Measurements from ENCODE around the gene ULK1.
"Not testable (repeated sequence)": the region's sequence is repeated elsewhere in the genome, so short reads cannot be mapped to it uniquely, and the experiment has no call there.

ULK1 gene

GRCh38 chr12:131882804-131883520 lies 11.5 kb upstream of the ULK1 start:
- TF ChIP-seq, protein P1, sequence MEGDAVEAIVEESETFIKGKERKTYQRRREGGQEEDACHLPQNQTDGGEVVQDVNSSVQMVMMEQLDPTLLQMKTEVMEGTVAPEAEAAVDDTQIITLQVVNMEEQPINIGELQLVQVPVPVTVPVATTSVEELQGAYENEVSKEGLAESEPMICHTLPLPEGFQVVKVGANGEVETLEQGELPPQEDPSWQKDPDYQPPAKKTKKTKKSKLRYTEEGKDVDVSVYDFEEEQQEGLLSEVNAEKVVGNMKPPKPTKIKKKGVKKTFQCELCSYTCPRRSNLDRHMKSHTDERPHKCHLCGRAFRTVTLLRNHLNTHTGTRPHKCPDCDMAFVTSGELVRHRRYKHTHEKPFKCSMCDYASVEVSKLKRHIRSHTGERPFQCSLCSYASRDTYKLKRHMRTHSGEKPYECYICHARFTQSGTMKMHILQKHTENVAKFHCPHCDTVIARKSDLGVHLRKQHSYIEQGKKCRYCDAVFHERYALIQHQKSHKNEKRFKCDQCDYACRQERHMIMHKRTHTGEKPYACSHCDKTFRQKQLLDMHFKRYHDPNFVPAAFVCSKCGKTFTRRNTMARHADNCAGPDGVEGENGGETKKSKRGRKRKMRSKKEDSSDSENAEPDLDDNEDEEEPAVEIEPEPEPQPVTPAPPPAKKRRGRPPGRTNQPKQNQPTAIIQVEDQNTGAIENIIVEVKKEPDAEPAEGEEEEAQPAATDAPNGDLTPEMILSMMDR (IDR thresholded peaks at IDR 0.05; ENCODE audit: insufficient read depth, low read depth, low read length, missing control alignments), result peak; percentile 6
- no peak for DNase-seq (ENCODE audit: low read depth)
- no peak overlapping the region for H3K4me3 ChIP-seq (ENCODE audit: low read length)

GRCh38 chr12:131883521-131883900 lies 10.9 kb upstream of the ULK1 start:
- TF ChIP-seq, protein P1 (IDR thresholded peaks at IDR 0.05; ENCODE audit: insufficient read depth, low read depth, low read length, missing control alignments), result no peak
- H3K4me3 ChIP-seq (ENCODE audit: low read length), result no peak overlapping the region
- no peak for DNase-seq (ENCODE audit: low read depth)

- not testable (repeated sequence) for H3K4me3 ChIP-seq (ENCODE audit: low read length)
- peak; percentile 62 for DNase-seq (ENCODE audit: low read depth)
Measured at GRCh38 chr12:131885076-131885475, 9.3 kb upstream of the ULK1 start.

GRCh38 chr12:131885543-131886057 lies 8.8 kb upstream of the ULK1 start:
- H3K4me3 ChIP-seq (ENCODE audit: low read length), result no peak overlapping the region
- DNase-seq (ENCODE audit: low read depth), result no peak
- TF ChIP-seq, protein P1 (IDR thresholded peaks at IDR 0.05; ENCODE audit: insufficient read depth, low read depth, low read length, missing control alignments), result no peak

DNA sequence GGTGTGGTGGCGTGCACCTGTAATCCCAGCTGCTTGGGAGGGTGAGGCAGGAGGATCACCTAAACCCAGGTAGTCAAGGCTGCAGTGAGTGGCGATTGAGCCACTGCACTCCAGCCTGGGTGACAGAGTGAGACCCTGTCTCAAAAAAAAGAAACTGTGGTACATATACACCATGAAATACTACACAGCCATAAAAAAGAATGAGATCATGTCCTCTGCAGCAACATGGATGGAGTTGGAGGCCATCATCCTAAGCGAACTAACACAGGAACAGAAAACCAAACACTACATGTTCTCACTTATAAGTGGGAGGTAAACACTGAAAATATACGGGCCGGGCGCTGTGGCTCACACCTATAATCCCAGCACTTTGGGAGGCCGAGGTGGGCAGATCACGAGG lies 2.7 kb upstream of the ULK1 start:
- H3K4me3 ChIP-seq (ENCODE audit: low read length); DNase-seq (ENCODE audit: low read depth): not testable (repeated sequence)

DNA sequence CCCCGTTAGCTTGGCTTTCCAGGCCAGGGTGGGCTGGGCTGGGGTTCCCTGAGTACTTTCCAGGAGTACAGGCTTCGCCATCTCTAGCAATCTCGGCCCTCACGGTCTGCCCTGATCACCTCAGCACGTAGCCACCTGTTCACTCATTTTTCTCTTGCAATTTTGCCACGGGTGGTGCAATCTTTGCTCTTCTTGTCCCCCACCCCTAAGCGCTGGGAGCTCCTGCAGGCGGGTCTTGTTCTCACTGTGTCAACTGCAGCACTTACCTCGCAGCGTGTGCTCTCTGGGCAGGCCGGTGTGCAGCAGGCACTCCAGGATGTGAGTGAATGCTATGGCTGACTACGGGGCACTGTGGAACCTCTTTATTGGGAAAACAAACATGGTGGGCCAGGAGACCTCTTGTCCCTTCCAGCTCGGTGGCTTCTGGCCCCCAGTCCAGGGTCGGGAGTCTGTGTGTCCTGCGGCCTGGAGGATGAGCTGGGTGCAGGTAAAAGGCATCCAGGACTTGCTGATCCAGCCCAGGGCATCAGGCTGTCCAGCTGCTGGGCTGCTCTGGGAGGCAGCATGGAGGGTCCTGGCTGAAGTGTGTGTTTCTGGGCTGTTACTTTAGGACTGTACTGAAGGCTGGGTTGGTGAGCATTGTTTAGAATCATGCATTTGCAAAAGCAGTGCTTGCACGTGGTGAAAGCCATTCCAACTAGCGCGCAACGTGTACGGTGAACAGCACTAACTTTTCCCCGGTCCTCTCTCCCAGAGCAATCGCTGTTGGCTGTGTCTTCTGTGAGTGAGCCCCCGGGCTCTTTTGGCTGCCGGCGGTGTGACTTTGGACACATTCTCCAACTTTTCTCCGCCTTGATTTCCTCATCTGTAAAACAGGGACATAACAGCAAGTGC lies 1.5 kb upstream of the ULK1 start:
- H3K4me3 ChIP-seq (ENCODE audit: low read length), result no peak overlapping the region
- DNase-seq (ENCODE audit: low read depth), result no peak
- TF ChIP-seq, protein P1 (IDR thresholded peaks at IDR 0.05; ENCODE audit: insufficient read depth, low read depth, low read length, missing control alignments), result no peak

GRCh38 chr12:131893605-131894312 lies 663 bp upstream of the ULK1 start:
- TF ChIP-seq, protein P1 (IDR thresholded peaks at IDR 0.05; ENCODE audit: insufficient read depth, low read depth, low read length, missing control alignments), result no peak
- H3K4me3 ChIP-seq (ENCODE audit: low read length), result peak overlapping the region; percentile 14
- no peak for DNase-seq (ENCODE audit: low read depth)

All from epithelial cell of esophagus (primary cell).